ENCODE measurements around the gene TACC2.
A peak's percentile ranks its signal among the peaks of the same experiment; 100 is the strongest.

The TACC2 gene

DNA sequence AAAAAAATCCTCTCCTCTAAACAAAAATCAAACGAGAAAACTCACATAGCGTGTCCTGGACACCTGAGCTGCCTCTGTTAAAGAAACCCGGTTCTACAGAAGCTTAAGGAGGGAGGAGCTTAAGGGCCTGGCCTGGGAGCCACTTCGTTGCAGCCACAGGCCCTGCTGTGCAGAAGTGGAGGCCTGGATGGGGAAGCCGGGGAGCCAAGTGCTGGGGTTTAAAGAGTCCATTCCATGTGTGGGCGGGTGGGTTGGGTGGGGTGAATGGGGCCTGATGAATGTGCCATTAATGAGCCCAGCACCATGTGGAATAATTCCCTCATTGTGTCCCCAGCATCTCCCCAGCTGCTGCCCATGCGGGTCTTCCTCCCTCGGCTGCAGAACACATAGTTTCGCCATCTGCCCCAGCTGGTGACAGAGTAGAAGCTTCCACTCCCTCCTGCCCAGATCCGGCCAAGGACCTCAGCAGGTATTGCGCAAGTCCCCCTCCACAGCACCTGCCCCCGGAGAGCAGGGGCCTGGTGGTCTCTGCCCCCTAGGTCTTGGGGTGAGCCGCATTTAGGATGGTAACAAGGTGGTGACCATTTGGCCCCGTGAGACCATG is 154.4 kb downstream of the TACC2 start:
- no peak for DNase-seq (ENCODE audit: low read depth in 2 of 2)

DNA sequence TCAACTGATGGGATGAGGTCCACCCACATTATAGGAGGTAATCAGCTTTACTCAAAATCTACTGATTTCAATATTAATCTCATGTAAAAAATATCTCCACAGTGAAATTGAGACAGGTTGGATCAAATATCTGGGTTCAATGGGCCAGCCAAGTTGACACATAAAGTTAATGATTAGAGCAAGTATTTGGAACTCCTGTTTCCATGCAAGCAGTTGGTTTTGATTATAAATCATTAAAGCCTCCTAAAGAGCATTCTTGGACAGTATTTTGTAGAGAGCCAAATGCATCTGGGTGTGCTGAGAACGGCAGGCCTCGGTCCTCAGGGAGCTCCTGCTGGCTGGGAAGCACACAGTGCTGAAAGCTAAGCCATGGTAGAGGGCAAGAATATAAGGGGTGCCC is 155.2 kb downstream of the TACC2 start:
- no peak for DNase-seq (ENCODE audit: low read depth in 2 of 2)

DNA sequence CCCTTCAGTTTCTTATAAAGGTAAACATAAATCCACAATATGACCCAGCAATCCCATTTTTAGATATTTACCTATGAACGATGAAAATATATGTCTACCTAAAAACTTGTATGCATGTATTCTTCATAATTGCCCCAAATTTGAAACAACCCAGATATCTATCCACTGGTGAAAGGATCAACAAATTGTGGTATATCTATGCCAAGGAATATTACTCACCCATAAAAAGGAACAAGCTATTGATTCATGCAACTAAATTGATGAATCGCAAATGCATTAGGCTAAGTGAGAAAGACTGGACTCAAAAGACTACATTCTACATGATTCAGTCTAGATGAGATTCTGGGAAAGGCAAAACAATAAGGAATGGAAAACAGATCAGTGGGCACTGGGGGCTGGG is 156.2 kb downstream of the TACC2 start:
- no peak for DNase-seq (ENCODE audit: low read depth in 2 of 2)

DNA sequence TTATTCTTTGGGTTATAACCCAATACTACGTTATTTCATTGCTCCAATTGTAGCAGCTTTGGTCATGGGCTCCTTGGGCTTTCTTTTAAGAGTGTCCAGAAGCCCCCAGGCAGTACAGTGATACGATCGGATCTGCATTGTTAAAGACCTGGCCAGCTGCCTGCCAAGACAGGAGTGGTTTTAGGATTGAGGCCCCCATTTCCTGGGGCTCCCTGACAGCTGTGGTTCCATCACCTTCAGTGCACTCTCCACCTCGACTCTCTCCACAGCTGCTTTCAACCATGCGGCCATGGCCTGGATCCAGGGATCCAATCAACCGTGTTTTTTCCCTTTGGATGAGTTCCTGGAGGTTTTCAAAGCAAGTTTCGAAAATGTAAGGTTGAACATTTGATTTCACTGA is 158.7 kb downstream of the TACC2 start:
- no peak for DNase-seq (ENCODE audit: low read depth in 2 of 2)

DNA sequence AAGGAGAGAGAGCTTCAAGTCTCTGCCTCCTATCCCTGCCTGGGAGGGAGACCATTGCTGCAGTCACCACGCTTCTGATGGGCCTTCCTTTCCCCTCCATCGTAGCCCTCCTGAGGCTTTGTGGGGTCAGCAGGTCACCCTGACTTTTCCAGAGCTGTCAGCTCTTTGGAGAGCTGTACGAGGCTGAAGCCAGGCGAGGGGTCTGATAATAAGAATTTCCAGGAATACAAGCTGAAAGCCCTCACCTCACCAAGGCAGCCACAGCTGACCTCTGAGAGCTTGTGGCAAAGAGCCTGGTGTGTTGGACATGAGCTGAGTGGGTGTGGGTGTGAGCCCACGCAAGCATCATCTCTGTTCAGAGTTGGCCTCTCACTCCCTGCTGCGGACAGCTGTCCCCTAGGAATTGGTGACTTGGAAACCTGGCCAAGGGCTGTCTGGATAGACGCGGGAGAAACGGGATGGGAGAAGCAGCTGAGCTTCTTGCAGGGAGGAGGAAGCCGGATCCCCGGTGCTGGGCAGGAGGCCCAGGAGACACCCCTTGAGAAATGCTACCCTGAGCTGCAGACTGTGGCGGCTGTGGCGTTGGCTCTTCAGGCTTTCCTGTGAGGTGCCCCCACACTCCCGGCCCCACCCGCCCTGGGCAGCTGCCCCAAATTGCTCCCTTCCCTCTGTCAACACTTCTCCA is 160.1 kb downstream of the TACC2 start:
- DNase-seq (ENCODE audit: low read depth in 2 of 2), result no peak

DNA sequence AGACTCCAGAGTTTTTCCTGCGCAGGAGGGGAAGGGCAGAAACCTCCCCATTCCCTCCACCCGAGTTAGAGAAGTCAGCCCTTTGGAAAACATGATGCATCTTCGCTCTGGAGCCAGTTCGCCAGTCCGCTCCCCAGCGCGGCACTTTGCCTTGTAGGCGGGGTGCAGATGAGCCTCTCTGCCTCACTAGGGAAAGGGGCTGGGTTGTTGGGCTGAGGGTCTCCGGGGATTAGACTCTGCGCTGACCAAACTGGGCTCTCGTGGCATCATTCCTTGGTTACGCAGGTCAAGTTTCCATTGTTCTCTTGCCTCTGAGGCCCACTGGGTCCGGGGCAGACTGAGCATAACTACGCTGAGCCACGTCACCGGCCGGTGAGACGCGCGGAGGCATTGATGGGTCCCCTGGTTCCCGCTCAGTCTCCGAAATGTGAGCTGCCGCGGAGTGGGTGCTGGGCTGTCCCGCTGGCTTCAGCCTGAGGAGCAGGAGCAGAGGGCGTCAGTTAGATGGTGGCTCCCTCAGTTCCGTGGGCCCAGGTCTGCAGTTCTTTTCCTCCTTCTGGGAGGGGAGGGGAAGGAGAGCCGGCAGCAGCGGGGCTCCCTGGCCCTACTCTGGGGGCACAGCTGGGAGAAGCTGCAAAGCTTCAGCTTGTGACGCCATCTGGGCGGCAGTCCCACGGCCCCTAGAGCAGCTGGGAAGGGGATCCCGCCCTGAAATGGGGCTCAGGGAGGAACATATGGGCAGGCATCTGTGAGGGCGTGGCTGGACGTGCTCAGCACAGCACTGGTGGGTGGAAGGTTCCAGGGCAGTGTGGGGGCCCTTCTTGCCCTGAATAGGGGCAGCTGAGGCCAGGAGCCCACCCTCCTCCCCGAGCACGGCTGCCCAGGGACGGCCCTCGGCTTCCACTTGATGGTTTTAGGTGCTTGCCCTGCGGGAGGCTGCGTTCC is 160.9 kb downstream of the TACC2 start:
- no peak for DNase-seq (ENCODE audit: low read depth in 2 of 2)

DNA sequence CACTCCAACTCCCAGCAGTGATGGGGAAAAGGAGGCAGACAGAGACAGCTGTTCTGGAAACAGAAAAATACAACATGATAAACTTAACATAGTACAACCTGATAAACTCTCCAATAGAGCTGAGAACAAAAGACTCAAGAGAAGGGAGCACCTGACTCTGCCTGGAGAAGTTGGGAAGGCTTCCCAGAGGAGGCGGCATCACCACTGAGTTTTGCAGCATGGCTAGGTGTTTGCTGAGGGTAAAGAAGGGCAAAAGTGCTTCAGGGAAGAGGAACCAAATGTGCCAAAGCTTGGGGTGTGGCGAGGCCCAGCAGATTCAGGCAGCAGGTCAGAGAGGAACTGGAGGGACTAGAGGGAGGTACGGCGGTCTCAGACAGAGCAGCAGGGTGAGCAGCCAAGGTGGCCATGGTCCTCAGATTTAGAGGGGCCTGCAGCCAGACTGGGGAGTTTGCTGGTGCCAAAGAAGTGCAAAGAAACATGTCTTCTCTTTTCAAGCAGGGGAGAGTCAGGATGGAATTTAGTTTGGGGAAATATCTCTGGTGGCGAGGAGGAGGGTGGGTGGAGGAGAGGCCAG is 162.2 kb downstream of the TACC2 start:
- DNase-seq (ENCODE audit: low read depth in 2 of 2), result no peak

DNA sequence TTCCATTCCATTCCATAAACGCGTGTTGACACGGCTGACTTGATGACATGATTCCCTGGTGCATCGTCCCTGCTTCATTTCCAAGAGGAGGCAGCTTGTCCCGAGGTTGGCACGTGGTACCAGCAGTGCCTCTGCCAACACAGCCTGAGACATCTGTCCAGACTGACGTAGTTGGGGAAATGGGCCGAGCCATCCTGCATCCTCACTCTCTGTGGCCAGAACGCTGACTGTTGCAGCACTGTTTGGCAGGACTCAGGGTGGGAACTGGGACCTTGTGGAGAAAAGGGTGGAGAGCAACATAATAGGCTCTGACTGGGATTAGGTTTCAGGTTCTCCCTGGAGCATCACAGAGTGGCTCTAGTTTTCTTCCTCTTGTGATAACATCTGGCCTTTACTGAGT is 163.6 kb downstream of the TACC2 start:
- no peak for DNase-seq (ENCODE audit: low read depth in 2 of 2)

DNA sequence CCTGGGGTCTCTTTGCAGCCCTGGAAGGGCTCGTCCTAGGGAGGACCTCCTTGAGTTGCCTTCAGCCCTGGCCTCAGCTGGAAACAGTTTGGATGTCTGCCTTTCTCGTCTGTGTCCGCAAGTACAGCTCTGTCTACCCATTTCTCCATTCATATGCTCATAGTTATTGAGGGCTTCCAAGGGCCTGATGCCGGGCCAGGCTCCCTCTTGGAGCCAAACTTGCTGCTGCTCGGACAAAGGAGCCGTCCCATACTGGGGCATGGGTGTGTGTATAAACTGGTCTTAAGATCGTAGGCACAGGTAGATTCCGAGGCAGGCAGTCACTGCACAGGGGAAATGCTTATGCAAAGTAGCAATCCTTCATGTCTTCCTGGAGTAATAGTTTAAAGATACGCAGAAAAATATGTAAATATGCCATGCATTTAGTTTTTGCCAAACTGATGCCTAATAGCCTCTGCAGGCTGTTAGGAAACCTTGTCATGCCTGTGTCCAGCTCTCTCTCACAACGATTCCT is 165.1 kb downstream of the TACC2 start:
- DNase-seq (ENCODE audit: low read depth in 2 of 2), result no peak

DNA sequence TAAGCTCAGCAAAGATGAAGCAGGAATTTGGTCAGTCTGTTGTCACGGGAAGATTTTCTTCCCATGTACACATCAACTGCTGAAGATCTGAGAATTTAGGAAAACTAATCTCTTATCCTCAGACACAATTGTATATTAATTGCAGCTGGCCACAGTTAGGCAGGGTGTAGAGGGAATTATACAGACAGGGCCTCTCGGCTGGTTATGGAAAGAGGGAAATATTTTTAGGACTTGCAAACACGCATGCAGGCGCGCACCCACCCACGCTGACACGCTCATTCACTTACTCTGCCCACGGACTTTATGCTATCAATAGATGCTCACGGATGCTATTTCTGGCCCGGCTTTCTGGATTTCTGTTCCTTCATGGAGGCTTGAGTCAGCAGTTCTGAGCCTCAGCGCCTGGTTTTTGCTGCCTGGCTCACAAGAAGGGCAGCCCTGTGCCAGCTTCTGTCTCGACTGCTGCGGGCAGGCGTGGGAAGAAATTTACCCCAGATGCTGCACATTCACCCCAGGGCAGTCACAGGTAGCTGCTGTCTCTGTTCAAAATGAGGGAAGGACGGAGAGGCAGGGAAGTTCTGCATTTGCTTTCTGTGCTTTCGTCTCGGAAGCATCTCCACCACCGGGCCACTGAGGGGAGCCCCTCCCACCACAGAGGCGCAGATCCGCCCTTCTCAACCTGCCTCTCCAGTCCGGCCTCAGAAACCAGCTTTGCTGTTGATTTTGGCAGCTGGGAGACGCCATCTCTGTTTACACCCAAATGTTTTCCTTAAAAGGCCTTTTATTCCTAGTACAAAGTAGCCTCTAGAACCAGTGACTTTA is 165.8 kb downstream of the TACC2 start:
- DNase-seq (ENCODE audit: low read depth in 2 of 2), result peak in 1 of 2 experiments; percentile 30

DNA sequence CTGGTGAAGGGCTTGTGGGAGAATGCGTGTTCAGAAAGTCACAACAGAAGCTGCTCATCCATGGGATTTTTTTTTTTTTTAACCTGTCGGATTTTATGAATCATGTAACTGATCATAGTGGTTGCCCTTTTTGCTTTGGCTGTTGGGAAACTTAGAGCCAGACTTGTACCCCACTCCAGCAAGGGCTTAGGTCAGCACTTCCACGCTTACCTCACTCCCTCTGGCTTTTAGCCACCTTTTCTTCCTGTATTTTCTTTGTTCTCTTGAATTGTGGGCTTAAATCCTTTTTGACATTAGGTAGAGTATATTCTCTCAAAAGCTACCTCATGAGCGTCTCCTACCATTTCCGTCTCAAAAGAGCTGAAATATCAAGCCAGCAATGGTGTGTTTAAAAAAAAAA is 168.5 kb downstream of the TACC2 start:
- no peak for DNase-seq (ENCODE audit: low read depth in 2 of 2)

DNA sequence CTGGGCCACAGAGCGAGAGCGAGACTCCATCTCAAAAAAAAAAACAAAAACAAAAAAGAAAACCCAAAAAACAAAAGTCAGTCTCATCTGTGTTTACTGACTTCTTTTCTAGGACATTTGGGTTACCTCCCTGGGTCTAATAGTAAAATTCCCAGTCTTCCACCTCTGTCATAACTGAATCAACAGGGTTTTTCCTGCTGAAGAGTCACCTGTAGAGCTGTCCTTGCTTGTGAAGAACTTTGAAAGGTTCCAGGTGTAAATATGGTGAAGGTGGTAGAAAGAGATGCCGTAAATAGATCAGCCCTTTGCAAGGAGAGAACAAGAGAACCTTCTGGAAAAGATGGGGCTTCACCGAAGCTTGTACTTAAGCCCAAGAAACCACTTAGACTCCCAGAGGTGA is 169.4 kb downstream of the TACC2 start:
- DNase-seq (ENCODE audit: low read depth in 2 of 2), result no peak

DNA sequence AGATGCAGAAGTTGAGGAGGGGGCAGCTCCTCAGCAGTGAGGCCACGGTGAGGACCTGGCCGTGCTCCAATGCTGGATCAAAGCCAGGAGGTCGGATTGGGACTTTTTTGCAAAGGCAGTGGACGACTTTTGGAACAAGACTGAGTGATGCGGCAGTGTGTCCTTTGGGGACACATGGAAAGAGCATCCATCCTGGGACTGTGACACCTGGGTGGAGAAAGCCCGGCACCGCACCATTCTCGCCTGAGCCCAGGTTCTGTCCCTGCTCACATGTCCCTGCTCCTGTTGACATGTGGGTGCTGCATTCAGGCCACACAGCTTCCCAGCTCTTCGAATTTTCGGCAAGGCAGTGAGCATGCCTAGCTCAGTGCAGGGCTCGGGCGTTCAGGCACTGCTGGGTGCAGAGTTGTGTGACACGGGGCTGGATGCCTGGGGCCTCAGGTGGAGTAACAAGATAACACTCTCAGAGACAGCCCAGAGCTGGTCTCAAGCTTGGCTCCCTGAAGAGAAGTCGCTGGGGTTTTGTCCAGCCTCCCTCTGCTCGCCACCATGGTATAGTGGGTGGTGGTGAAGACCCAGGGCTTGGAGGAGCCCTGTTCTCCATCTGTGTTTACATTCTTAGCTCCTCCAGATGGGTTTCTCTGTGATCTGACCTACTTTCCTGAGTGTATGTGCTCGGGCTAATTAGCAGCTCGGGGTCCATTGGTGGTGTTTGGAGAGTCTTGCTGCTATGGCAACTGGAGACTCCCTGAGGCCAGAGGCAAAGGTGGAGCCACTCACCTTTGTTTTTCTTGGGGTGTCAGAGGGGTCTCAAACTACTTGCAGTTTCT is 170.4 kb downstream of the TACC2 start:
- no peak for DNase-seq (ENCODE audit: low read depth in 2 of 2)

DNA sequence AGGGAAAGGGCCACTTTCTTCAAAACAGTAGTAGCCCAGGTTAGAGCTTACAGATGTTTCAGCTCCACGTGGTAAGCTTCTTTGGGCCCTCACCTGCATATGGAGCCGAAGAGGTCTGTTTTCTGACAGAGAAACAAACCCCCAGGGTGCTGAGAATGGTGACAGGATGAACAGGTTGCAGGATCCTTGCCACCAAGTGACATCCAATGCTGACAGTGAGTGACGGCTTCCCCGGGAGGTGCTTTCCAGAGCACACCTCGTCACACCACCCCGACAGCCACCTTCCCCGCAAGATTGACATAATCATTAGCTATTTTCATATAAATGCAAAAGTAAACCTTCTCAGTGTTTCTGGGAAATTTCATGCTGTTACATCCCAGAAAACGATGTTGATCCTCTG is 172.8 kb downstream of the TACC2 start:
- DNase-seq (ENCODE audit: low read depth in 2 of 2), result no peak

DNA sequence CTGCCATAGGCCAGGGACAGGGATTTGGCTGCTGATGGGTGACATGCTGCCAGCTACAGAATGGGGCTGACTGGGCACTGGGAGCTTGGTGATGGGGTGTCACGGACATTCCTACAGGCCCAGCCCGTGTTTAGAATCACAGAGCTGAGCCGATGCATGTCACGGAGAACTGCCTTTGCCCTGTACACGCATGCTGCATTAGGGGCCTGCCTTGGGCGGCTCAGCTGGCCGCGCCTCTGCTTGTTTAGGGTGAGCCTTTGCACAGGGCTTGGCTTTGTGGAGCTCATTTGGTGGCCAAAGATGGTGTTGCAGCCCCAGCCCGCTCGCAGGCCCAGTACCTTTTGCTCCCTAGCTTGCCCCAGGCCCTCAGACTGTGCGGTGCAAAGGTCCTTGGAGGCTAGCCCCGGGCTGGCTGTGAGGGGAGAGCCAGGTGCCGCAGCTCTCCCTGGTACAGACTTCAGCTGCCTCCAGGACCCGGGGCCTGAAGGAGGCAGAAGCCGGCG is 173.8 kb downstream of the TACC2 start:
- no peak for DNase-seq (ENCODE audit: low read depth in 2 of 2)

DNA sequence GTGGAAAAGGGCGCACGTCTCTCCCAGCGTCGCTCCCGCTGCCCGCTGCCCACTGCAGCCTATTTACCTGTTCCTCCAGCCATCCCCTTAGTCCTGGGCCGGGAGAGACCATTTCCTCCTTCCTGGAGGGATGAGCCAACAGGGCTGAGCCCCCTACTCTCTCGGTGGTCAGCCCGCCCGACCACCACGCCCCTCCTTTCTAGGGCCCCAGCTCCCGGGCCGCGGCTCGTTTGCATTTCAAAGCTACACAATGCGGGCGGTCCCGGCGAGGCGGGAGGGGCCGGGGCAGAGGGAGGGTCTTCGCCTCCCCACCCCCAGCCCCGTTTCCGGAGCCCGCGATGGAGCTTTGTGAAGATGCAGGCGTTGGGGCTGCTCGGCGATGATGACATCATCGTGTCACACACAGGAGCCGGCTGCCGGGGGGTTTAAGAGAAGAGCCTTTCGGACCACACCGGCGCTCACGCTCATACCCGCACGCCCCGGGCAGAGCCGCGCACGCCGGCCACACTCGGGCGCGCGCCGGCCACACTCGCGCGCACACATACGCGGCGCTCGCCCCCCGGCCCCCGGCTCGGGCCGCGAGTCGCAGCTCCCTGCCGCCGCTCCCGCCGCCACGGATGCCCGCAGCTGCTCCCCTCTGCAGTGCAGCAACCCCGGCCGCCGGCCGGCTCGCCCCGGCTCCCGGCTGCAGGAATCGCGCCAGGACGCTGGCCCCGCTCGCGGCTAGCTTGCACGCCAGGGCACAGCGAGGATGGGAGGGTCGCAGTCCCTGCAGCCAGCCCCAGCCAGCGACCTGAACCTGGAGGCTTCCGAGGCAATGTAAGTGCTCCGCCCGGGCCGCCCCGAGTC is 174.4 kb downstream of the TACC2 start:
- DNase-seq (ENCODE audit: low read depth in 2 of 2), result no peak

DNA sequence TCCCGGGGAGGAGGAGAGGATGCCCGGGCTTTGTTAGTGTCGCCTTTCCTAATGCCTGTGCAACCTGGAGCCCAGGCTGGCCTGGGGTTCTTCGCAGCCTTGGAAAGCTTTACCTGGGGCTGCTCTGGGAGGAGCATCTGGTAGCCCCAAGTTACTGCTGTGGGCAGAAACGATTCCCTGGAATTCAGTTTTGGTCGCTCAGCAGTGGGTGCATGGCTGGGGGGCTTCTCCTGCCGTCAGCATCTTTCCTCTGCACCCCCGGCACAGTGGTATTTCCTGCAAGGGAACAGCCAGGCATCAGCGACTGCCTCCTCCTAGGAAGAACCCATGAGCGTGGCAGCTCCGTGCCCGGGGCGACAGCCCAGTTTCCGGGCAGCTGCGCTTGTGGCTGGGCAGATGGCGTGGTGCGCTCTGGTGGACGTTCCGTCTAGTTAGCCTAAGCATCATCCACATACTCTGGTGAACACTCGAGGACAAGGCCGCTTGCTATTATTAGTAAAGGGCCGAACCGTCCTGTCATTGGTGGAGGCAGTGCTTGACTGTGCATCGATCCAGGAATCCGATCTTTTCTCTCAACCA is 175.1 kb downstream of the TACC2 start:
- DNase-seq (ENCODE audit: low read depth in 2 of 2), result no peak

DNA sequence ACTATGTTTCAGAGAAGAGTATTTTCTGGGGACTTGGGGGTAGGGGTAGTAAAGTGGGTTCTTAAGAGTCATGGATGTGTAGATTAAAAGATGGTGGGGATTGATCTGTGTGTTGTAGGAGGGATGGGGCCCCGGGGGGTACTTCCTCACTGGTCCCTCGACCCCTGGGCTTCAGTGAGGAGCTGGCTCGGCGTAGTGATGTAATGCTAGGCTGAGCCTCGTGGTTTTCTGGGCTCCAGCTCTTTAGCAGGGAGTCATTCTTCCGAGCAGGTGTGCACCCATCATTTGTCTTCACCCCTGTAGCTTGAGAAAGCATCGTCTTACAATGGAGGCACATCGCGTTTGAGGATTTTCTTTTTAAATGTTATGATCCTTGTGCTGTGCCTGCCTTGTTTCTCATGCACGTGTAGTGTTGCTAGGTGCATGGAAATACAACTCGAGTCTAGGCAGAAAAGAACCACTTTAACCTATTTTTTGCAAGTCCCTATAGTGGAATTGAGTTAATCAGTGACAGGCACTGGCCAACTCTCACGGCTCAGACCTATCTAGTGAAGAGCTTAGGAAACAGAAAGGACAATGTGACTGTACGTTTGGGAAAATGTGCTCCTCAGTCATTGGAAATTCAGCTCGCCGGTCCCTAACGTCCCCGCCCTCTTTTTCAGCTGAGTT is 176.0 kb downstream of the TACC2 start:
- DNase-seq (ENCODE audit: low read depth in 2 of 2), result no peak
